Suprapubic skin (tissue), 4 donors: ENCODE data around the gene RAB1A. TPM values are rescaled to one million over a fixed set of nuclear protein-coding genes. Genes with fewer than 3 reads are reported as not detected.

Experiments
- DNase-seq, 2 donors: peaks; one replicate each; pipeline ENCODE4 v3.0.0-alpha.2; 2019; ENCODE audit warnings: low spot score in 2 of 2
- H3K27ac ChIP-seq: fragments of 200-600 bp; sonication (generic); one replicate; pipeline ENCODE4 v1.5.1; 2019
- H3K27me3 ChIP-seq: fragments of 200-600 bp; sonication (generic); one replicate; pipeline ENCODE4 v1.5.1; 2019
- H3K36me3 ChIP-seq: fragments of 200-600 bp; sonication (generic); one replicate; pipeline ENCODE4 v1.5.1; 2019
- H3K4me1 ChIP-seq: fragments of 200-600 bp; sonication (generic); one replicate; pipeline ENCODE4 v1.5.1; 2019
- H3K4me3 ChIP-seq: fragments of 200-600 bp; sonication (generic); one replicate; pipeline ENCODE4 v1.5.1; 2019; ENCODE audit warnings: mild to moderate bottlenecking
- H3K9me3 ChIP-seq: fragments of 200-600 bp; sonication (generic); one replicate; pipeline ENCODE4 v1.5.1; 2019
- CTCF ChIP-seq, 2 donors: fragments of 200-600 bp in 1 of 2; fragments of 450-650 bp in 1 of 2; sonication (generic) in 1 of 2; IDR thresholded peaks; one replicate each; pipeline ENCODE4 v1.5.1; 2016 to 2019; ENCODE audit warnings: antibody characterized with exemption in 2 of 2, mild to moderate bottlenecking in 1 of 2, moderate library complexity in 1 of 2
- EP300 ChIP-seq: sonication (generic); formaldehyde crosslinking; IDR thresholded peaks from one replicate; pipeline ENCODE4 v1.6.1; 2017; ENCODE audit warnings: antibody characterized with exemption
- POLR2A ChIP-seq, 2 donors: fragments of 450-650 bp; IDR thresholded peaks; one replicate each; pipeline ENCODE4 v1.6.1; 2017; ENCODE audit warnings: antibody characterized with exemption in 2 of 2, mild to moderate bottlenecking in 2 of 2, moderate library complexity in 2 of 2
- POLR2AphosphoS5 ChIP-seq, 3 donors: sonication (generic); formaldehyde crosslinking; IDR thresholded peaks; one replicate each; pipeline ENCODE4 v1.6.1; 2017; ENCODE audit warnings: antibody characterized with exemption in 3 of 3
- WGBS: methylation state at CpG from one replicate; pipeline ENCODE4 v1.1.5; 2018; 5-methylcytosine and 5-hydroxymethylcytosine counted together
- total RNA-seq, 4 donors: library from RNA; depleted of rRNA; stranded (reverse); fragments of >200 nt; gene quantifications; one replicate each; pipeline ENCODE4 v1.1.0, GENCODE V29; 2016

The RAB1A gene
- total RNA-seq, 4 donors from 2014 or later, result 66.3 to 76.0 (median 68.3) TPM

- Histone ChIP-seq H3K27me3 (no peaks in the 10 kb centered on the region), H3K4me3 (no peak overlapping the region), H3K36me3 (no peaks in the 10 kb centered on the region), H3K27ac (no peak overlapping the region), H3K9me3 (no peaks in the 10 kb centered on the region), H3K4me1 (peaks cover 4% of the 10 kb centered on the region)
- WGBS, result 88% methylated on average over 6 of the region's 6 CpGs
- TF ChIP-seq CTCF (IDR thresholded peaks at IDR 0.05) (no peak), POLR2AphosphoS5 (IDR thresholded peaks at IDR 0.05) (no peak), POLR2A (IDR thresholded peaks at IDR 0.05) (no peak), EP300 (no peak)
- no peak for DNase-seq
Measured at GRCh38 chr2:65108780-65109179, 21.1 kb downstream of the RAB1A start.

- Histone ChIP-seq H3K27me3 (no peaks in the 10 kb centered on the region), H3K4me1 (peaks cover 3% of the 10 kb centered on the region), H3K36me3 (peaks cover 12% of the 10 kb centered on the region), H3K27ac (no peak overlapping the region), H3K9me3 (no peaks in the 10 kb centered on the region), H3K4me3 (no peak overlapping the region)
- TF ChIP-seq POLR2AphosphoS5 (IDR thresholded peaks at IDR 0.05), result no peak
- TF ChIP-seq CTCF (IDR thresholded peaks at IDR 0.05), result no peak
- no peak for TF ChIP-seq POLR2A (IDR thresholded peaks at IDR 0.05)
- TF ChIP-seq EP300, result no peak
- WGBS, result 91% methylated on average over 5 of the region's 5 CpGs
- no peak for DNase-seq
Measured at GRCh38 chr2:65107530-65107929, 22.4 kb downstream of the RAB1A start.

GRCh38 chr2:65103013-65103715 lies 26.7 kb downstream of the RAB1A start:
- Histone ChIP-seq H3K36me3 (peaks cover 50% of the 10 kb centered on the region), H3K27me3 (no peaks in the 10 kb centered on the region), H3K27ac (no peak overlapping the region), H3K4me1 (peaks cover 2% of the 10 kb centered on the region), H3K4me3 (no peak overlapping the region), H3K9me3 (no peaks in the 10 kb centered on the region)
- DNase-seq, result no peak
- TF ChIP-seq CTCF (IDR thresholded peaks at IDR 0.05), result no peak
- no peak for TF ChIP-seq POLR2A (IDR thresholded peaks at IDR 0.05)
- no peak for TF ChIP-seq EP300
- TF ChIP-seq POLR2AphosphoS5 (IDR thresholded peaks at IDR 0.05), result no peak
- WGBS, result 64% methylated on average over 6 of the region's 6 CpGs

GRCh38 chr2:65101071-65101470 lies 28.8 kb downstream of the RAB1A start:
- Histone ChIP-seq H3K4me3 (no peak overlapping the region), H3K27me3 (no peaks in the 10 kb centered on the region), H3K27ac (no peak overlapping the region), H3K9me3 (no peaks in the 10 kb centered on the region), H3K36me3 (peaks cover 63% of the 10 kb centered on the region), H3K4me1 (peaks cover 2% of the 10 kb centered on the region)
- DNase-seq, result no peak
- TF ChIP-seq POLR2AphosphoS5 (IDR thresholded peaks at IDR 0.05) (no peak), POLR2A (IDR thresholded peaks at IDR 0.05) (no peak), EP300 (no peak), CTCF (IDR thresholded peaks at IDR 0.05) (no peak)
- 79% methylated on average over 3 of the region's 3 CpGs for WGBS

DNA sequence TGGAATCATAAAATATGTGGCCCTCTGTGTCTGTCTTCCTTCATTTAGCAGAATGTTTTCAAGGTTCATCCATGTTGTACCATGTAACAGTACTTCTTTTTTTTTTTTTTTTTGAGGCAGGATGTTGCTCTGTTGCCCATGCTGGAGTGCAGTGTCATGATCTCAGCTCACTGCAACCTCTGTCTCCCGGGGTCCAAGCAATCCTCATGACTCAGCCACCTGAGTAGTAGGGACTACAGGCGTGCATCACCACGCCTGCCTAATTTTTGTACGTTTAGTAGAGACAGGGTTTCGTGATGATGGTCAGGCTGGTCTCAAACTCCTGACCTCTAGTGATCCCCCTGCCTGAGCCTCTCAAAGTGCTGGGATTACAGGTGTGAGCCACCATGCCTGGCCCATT lies 31.2 kb downstream of the RAB1A start:
- peaks cover 2% of the 10 kb centered on the region for H3K4me1 ChIP-seq
- no peak overlapping the region for H3K4me3 ChIP-seq
- H3K9me3 ChIP-seq, result no peaks in the 10 kb centered on the region
- H3K27ac ChIP-seq, result no peak overlapping the region
- no peaks in the 10 kb centered on the region for H3K27me3 ChIP-seq
- 93% methylated on average over 5 of the region's 5 CpGs for WGBS
- peaks cover 79% of the 10 kb centered on the region for H3K36me3 ChIP-seq
- TF ChIP-seq POLR2AphosphoS5 (IDR thresholded peaks at IDR 0.05) (no peak), EP300 (no peak), CTCF (IDR thresholded peaks at IDR 0.05) (no peak), POLR2A (IDR thresholded peaks at IDR 0.05) (no peak)
- DNase-seq, result no peak
